DOHH2 (cell line): ENCODE results near the gene MRGPRD.

Source experiments
- EZH2phosphoT487 ChIP-seq: fragments of 200-600 bp; sonication (generic); IDR thresholded peaks from 2 replicates; pipeline ENCODE4 v1.6.1; 2017; ENCODE audit warnings: borderline replicate concordance, mild to moderate bottlenecking, antibody characterized with exemption, low read length, moderate library complexity, mixed read lengths
- TF ChIP-seq, protein P1 (sequence below): fragments of 200-600 bp; sonication (generic); IDR thresholded peaks from one replicate; pipeline ENCODE4 v1.5.1; 2014; ENCODE audit warnings: antibody characterized with exemption, mild to moderate bottlenecking, low read depth, low read length; ENCODE audit not compliant: poor library complexity, severe bottlenecking

- no peak for TF ChIP-seq EZH2phosphoT487
- TF ChIP-seq, protein P1, sequence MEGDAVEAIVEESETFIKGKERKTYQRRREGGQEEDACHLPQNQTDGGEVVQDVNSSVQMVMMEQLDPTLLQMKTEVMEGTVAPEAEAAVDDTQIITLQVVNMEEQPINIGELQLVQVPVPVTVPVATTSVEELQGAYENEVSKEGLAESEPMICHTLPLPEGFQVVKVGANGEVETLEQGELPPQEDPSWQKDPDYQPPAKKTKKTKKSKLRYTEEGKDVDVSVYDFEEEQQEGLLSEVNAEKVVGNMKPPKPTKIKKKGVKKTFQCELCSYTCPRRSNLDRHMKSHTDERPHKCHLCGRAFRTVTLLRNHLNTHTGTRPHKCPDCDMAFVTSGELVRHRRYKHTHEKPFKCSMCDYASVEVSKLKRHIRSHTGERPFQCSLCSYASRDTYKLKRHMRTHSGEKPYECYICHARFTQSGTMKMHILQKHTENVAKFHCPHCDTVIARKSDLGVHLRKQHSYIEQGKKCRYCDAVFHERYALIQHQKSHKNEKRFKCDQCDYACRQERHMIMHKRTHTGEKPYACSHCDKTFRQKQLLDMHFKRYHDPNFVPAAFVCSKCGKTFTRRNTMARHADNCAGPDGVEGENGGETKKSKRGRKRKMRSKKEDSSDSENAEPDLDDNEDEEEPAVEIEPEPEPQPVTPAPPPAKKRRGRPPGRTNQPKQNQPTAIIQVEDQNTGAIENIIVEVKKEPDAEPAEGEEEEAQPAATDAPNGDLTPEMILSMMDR, result no peak
Observed at GRCh38 chr11:68932933-68933577, 47.7 kb downstream of the MRGPRD start.
